HG03159 (cell line): ENCODE data around the gene CCNI2.
A peak's percentile ranks its signal among the peaks of the same experiment; 100 is the strongest.

Experiments
- ATAC-seq: cut with Tn5 transposase; IDR thresholded peaks from one replicate; pipeline ENCODE4 v1.9.1; 2021; ENCODE audit warnings: mild to moderate bottlenecking, moderate library complexity; ENCODE audit not compliant: unreplicated experiment

Gene CCNI2

DNA sequence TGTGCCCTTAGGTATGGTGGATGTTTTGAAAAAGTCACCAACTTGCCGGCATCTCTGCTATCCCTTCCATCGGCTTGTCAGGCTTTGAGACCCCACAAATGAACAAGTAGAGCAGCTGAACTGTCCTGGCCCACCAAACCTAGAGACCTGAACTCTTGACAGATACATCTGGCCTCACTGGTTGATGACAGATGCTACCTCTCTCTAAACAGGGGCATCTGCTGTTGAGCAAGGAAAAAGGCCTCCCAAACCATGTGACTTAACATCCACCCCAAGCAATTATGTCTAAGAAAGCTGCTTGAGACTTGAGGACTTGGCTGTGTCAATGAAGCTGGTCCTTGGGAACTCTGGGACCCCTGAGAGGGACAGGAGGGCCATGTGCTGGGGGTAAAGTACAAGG, 2.3 kb downstream of the CCNI2 start:
- ATAC-seq: no peak

DNA sequence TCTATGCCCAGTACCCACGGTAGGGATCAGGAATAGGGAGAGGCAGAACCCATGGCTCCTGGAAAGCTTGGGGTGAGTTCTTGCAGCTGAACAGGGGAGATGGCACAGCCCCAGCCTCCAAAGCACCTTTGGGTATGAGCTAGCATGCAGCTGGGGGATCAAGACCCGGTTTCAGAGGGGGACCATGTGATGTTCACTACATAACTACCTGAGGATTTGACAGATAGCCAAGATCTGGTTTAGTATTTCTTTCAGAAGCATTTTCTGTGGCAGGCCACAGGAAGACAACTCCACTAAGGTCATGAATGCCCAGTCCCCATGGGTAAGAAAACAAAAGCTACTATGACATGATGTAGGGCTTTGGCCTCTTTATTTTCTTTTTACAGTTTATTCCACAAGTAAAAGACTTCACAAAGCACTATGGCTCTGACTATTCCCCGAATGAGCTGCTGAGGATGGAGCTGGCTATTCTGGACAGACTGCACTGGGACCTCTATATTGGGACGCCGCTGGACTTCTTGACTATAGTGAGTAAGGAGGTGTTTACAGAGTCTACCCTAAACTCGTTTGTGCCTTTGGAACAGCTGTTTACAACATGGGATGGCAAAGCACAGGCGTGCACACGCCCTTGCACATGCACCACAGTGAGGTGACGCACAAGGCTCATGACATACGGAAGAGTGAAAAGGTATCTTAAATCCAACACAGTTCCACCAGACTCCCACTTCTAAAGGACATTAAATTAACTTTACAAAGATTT, 3.4 kb downstream of the CCNI2 start:
- peak; percentile 57 for ATAC-seq

DNA sequence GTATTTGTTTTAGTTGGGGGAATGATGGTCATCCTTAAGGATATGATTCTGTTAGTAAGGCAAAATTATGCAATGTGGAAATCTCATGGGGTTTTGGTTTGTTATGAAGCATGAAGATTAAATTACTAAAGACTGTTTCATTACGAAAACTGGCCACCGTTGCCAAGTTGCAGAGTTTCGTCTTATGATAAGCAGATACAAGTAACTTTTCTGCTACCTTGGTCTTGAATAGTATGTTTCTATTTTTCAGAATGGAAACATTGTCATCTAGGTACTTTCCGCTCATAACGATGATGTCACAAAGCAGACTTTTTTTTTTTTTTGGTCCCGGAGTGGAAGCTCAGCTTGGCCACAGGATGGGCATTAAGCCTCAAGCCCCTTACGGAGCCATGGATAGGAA, 4.2 kb downstream of the CCNI2 start:
- ATAC-seq: peak; percentile 43

DNA sequence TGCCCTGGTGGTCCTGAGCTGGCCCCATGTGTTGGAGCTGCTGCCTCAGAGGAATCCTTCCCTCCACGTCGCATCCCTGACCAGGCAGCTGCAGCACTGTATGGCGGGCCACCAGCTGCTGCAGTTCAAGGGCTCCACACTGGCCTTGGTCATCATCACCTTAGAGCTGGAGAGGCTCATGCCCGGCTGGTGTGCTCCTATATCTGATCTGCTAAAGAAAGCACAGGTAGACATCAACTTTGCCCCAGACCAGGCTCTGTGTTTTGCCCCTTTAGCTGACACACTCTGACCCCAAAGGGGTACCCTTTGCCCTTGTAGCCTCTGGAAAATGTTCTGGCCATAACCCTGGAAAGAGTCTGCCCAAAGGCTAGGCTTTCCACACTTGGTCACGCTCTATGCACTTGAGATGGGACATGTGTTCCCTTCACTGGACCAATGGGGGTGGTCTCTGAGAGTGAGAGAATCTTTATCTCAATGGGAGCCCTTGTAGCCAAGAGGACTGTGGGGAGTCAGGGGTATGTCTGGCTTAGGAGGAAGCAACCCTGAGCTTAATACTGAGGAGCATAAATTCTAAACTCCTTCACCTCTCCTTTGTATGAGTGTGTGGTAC, 4.8 kb downstream of the CCNI2 start:
- ATAC-seq: no peak

DNA sequence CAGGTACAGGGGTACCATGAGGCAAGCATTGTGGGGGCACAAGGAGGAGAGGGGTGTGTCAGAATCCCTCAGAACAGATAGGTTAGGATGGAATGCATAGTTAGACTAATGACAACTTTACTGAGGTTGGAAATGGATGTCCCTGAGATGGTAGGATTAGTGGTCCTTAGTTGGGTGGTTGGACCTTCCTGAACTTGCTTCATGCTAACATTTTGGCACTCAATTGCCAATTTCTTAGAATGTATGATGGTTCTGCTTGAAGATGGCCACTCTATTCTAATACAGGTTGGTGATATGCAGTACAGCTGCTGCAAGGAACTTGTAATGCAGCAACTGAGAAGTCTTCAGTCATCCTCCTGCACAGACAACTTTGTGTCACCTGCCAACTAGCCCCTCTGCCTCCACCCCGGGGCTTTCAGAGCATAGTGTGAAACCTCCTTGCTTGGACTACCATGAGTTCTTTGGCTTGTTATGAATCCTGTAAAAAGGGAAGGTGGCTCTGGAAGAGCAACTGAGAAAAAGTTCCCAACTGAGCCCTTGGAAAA, 5.4 kb downstream of the CCNI2 start:
- no peak for ATAC-seq

- no peak for ATAC-seq
Measured at GRCh38 chr5:132753135-132753987, 6.1 kb downstream of the CCNI2 start.

DNA sequence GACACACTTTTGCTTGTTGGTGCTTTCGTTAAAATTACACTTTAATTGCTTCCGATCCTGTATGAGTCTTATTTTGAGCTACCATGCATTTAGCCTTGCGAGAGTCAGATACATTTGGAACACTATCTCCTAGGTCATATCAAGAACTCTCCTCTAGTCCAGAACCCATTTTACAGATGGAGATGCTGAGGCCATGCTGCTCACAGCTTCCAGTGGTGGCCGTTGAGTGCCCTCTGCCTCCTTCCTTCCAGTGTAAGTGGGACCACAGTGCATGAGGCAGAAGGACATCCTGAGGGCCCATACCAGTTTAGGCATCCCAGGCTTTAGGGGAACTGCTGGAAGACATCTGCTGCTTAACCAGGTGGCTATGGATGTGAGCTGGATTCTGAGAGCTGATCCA, 6.9 kb downstream of the CCNI2 start:
- no peak for ATAC-seq

DNA sequence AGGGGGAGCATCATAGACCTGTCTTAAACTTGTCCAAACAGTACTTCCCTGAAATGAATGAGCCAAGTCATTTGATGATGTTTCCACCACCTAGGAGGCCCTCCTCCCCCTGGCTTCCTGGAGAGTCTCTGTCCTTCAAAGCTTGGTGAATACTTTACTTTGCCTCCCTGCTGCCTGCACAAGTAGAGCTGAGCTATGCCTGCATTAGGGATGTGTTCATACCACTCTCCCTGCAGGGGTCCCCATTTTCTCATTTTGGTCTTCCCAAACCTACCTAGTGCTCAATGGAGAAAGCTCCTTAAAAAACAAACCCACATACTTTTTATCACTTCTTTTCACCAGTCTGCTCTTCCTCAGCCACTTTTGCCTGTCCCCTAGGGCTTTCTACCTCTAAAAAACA, 7.7 kb downstream of the CCNI2 start:
- no peak for ATAC-seq

DNA sequence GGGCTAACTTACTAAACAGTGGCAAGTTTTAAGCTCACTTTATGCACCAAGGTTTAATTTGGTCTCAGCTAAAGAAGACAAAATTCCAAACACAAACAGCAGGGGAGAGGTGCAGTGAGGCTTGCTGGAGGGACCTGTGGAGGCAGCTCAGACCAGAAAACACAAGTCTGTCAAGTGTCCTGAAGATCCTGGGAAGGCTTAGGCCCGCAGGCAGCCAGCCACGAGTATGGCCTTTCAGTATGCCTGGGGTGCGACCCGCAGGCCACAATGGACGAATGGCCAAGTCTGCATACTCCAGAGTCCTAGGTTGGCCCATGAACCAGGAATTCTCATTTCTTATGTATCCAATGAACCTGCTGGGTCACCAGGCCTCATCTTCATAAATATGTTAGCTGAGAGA, 9.3 kb downstream of the CCNI2 start:
- no peak for ATAC-seq

- no peak for ATAC-seq
Measured at GRCh38 chr5:132758451-132758850, 11.2 kb downstream of the CCNI2 start.

DNA sequence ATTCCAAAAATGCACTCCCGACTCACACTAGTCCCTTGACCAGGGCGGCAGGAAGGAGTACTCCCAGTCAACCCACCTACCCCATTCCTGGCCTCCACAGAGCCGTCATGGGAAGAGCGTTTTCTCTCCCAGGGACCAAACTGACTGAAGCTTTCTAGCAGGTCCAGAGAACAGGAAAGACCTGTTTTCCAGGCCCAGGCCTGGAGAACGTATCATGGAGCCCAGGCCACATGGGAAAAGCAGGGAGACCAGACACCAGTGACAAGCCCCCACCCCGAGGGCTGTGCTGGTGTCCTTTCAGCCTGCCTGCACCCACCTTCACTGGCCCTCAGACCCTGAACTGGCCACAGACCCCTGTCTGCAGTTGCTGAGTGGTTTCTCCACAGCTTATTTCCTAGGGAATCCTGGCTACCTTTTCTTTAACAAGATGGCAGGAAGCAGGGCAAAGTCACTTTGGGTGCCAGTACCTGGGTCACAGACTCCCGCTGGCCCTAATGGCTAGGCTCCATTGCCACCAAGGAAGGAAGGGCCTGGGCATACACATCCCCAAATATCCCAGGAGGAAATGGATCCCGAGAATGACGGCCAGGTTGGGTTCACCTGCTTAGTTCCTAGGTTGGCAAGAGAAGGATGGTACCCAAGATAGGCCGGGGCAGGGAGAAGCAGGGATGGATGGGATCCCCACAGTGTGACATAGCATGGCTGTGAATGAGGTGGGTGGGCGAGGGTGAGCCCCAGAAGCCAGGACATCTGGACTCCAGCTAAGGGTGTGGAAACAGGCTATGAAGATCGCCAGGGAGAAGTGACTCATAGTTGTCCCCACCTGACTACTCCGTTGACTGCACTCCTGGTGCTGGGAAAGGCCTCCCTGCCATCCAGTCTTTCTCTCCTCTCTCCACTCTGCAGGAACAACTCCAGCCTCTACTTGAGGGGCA, 12.2 kb downstream of the CCNI2 start:
- no peak for ATAC-seq

DNA sequence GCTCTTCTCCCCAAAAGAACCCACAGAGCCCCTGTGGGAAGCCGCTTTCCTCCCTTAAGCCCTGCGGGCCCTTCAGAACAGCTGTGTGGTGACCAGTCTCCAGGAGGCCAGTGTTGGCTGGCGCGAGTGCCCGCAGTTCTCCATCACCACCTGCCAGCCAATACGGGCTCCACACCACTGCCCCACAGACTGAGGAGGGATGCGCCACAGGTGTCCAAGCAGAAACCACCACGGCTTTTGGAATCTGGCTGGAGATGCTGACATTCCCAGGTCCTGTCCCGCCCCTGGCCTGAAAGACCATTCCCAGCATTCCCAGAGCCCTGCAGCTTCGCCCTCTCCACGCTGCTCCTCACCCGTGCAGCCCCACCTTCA, 12.8 kb downstream of the CCNI2 start:
- ATAC-seq: no peak

GRCh38 chr5:132760601-132761317, 13.5 kb downstream of the CCNI2 start:
- ATAC-seq: no peak

- no peak for ATAC-seq
Measured at GRCh38 chr5:132761321-132762240, 14.4 kb downstream of the CCNI2 start.

DNA sequence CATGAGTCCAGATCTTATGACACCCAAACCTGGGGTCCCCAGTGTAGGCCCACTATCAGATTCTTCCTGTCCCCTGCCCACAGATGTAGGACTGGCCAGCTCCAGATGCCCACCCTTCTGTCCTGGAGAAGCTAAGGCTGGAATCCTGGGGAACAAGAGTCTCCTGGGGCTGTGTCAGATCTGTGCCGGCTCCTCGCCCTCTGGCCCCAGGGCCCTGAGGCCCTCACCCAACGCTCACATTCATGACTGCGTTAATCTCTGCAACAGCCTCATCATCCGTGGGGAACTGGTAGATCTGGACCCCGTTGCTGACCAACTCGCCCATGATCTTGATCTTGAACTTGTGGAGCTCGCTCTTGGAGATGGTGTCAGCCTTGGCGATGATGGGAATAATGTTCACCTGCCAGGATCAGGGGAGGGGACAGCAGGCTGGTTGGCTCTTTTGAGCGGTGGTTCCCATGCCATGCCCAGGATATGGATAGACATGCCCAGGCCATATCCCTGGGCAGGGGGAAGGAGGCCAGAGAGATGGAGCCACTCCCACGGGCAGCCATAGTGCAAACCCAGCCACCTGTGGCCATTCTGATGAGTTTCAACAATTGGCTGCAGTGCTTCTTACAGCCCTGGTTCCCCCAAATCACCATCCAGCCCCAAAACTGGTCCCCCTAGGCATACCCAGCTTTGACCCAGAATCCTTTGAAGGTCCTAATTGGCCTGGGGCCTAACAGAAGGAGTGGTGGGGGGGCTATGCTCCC, 15.2 kb downstream of the CCNI2 start:
- no peak for ATAC-seq

- ATAC-seq: no peak
Measured at GRCh38 chr5:132763181-132764036, 16.2 kb downstream of the CCNI2 start.

DNA sequence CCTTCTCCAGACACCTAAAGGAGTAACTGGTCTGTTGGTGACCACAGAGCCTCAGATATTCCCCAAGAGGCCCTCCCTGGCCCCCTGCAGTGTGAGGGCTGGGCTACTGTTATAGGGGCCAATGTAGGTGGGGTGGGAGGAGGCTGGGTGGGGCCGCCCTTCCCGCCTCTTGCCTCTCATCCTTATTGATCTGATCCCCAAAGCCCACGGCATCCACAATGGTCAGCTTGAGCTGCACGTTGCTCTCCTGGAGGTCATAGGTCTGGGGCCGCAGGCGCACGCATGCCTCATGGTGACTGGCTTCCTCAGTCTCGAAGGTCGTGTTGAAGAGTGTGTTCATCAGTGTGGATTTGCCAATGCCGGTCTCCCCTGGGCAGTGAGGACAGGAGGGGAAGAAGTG, 16.8 kb downstream of the CCNI2 start:
- ATAC-seq: no peak
